BE2C (cell line): ENCODE data around the gene DBNDD1.

Source experiments
- DNase-seq: peaks from one replicate; pipeline ENCODE4 v3.0.0-alpha.2; 2020
- H3K27me3 ChIP-seq: fragments of 250-450 bp; sonication (Bioruptor Pico); 2 replicates; pipeline ENCODE4 v1.5.1; 2020; ENCODE audit warnings: mild to moderate bottlenecking
- H3K36me3 ChIP-seq: fragments of 250-450 bp; sonication (Bioruptor Pico); 2 replicates; pipeline ENCODE4 v1.5.1; 2020; ENCODE audit warnings: mild to moderate bottlenecking
- H3K4me1 ChIP-seq: fragments of 250-450 bp; sonication (Bioruptor Pico); 2 replicates; pipeline ENCODE4 v1.5.1; 2020
- H3K4me3 ChIP-seq: 2 replicates; pipeline ENCODE4 v1.5.1; 2011; ENCODE audit warnings: low read depth, low read length
- H3K9me3 ChIP-seq: fragments of 250-450 bp; sonication (Bioruptor Pico); 2 replicates; pipeline ENCODE4 v1.5.1; 2020
- CTCF ChIP-seq: IDR thresholded peaks from 2 replicates; pipeline ENCODE4 v1.5.1; 2012; ENCODE audit warnings: mild to moderate bottlenecking, low read depth, low read length

DBNDD1 gene

GRCh38 chr16:89965447-89966225, 53.6 kb downstream of the DBNDD1 start:
- no peak for DNase-seq
- H3K36me3 ChIP-seq, result peaks cover 25% of the 10 kb centered on the region
- no peaks in the 10 kb centered on the region for H3K27me3 ChIP-seq
- H3K4me1 ChIP-seq, result no peaks in the 10 kb centered on the region
- no peak for TF ChIP-seq CTCF
- no peak overlapping the region for H3K4me3 ChIP-seq
- H3K9me3 ChIP-seq, result no peaks in the 10 kb centered on the region

- no peaks in the 10 kb centered on the region for H3K4me1 ChIP-seq
- no peaks in the 10 kb centered on the region for H3K9me3 ChIP-seq
- no peak for DNase-seq
- no peak for TF ChIP-seq CTCF
- H3K27me3 ChIP-seq, result no peaks in the 10 kb centered on the region
- H3K36me3 ChIP-seq, result peaks cover 30% of the 10 kb centered on the region
- H3K4me3 ChIP-seq, result no peak overlapping the region
Measured at GRCh38 chr16:89964201-89964600, 55.1 kb downstream of the DBNDD1 start.

GRCh38 chr16:89962754-89963498, 56.3 kb downstream of the DBNDD1 start:
- H3K4me3 ChIP-seq, result no peak overlapping the region
- H3K4me1 ChIP-seq, result peaks cover 5% of the 10 kb centered on the region; the same call in 1 of the 2 replicates
- no peaks in the 10 kb centered on the region for H3K9me3 ChIP-seq
- no peak for DNase-seq
- TF ChIP-seq CTCF, result no peak
- no peaks in the 10 kb centered on the region for H3K27me3 ChIP-seq
- peaks cover 41% of the 10 kb centered on the region for H3K36me3 ChIP-seq

GRCh38 chr16:89961920-89962319, 57.3 kb downstream of the DBNDD1 start:
- Histone ChIP-seq H3K9me3 (no peaks in the 10 kb centered on the region), H3K36me3 (peaks cover 51% of the 10 kb centered on the region), H3K27me3 (no peaks in the 10 kb centered on the region), H3K4me3 (no peak overlapping the region), H3K4me1 (peaks cover 8% of the 10 kb centered on the region; the same call in 1 of the 2 replicates)
- DNase-seq, result no peak
- no peak for TF ChIP-seq CTCF

- H3K27me3 ChIP-seq, result no peaks in the 10 kb centered on the region
- peaks cover 8% of the 10 kb centered on the region; the same call in 1 of the 2 replicates for H3K4me1 ChIP-seq
- no peak for DNase-seq
- no peaks in the 10 kb centered on the region for H3K9me3 ChIP-seq
- H3K36me3 ChIP-seq, result peaks cover 54% of the 10 kb centered on the region
- no peak for TF ChIP-seq CTCF
- H3K4me3 ChIP-seq, result no peak overlapping the region
Measured at GRCh38 chr16:89960966-89961365, 58.3 kb downstream of the DBNDD1 start.

GRCh38 chr16:89958596-89958995, 60.7 kb downstream of the DBNDD1 start:
- no peak for TF ChIP-seq CTCF

More at GRCh38 chr16:89958596-89958995, 60.7 kb downstream of the DBNDD1 start:
- H3K36me3 ChIP-seq, result peaks cover 50% of the 10 kb centered on the region
- no peak for DNase-seq
- H3K4me3 ChIP-seq, result no peak overlapping the region
- H3K9me3 ChIP-seq, result no peaks in the 10 kb centered on the region
- H3K4me1 ChIP-seq, result peaks cover 8% of the 10 kb centered on the region; the same call in 1 of the 2 replicates
- no peaks in the 10 kb centered on the region for H3K27me3 ChIP-seq
